Kasumi-1 (cell line): Measurements from ENCODE around the gene ACTR10.
A peak's percentile ranks its signal among the peaks of the same experiment; 100 is the strongest.

Experiments used
- DNase-seq, 2 experiments: peaks; one replicate each; lab custom pipeline; 2025; lab: John Stamatoyannopoulos, UW

The ACTR10 gene

GRCh38 chr14:58199726-58200479 lies at the start of gene ACTR10:
TSS of gene ACTR10 (plus strand) at chr14:58200149. CDS start at chr14:58200218, 69 bp downstream.
- peak; percentile 71 to 76 for DNase-seq

DNA sequence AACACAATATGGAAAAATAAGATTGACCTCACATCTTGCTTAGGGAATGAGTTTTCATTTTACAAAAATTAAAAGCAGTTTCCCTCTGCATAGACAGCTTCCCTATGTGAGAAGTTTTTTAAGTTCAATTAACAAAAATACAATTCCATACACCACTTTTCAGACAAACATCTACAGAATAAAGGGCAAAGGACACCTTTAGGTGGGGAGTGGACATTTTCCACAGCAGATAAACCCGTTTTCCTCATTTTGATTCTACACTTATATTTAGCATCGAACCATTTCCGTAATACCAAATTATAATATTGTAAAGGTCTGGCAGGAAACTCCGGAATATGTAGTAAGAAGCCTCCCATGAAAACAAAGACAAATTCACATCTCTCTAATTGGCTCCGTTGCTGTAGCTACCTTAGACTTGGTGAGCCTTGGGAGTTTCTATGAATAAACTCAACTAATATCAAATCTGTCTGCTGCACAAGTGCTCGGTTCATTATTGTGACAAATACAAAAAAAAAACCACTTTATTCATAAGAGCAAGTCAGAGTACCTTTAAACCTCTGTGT lies 49.6 kb upstream of the ACTR10 start:
- no peak for DNase-seq

DNA sequence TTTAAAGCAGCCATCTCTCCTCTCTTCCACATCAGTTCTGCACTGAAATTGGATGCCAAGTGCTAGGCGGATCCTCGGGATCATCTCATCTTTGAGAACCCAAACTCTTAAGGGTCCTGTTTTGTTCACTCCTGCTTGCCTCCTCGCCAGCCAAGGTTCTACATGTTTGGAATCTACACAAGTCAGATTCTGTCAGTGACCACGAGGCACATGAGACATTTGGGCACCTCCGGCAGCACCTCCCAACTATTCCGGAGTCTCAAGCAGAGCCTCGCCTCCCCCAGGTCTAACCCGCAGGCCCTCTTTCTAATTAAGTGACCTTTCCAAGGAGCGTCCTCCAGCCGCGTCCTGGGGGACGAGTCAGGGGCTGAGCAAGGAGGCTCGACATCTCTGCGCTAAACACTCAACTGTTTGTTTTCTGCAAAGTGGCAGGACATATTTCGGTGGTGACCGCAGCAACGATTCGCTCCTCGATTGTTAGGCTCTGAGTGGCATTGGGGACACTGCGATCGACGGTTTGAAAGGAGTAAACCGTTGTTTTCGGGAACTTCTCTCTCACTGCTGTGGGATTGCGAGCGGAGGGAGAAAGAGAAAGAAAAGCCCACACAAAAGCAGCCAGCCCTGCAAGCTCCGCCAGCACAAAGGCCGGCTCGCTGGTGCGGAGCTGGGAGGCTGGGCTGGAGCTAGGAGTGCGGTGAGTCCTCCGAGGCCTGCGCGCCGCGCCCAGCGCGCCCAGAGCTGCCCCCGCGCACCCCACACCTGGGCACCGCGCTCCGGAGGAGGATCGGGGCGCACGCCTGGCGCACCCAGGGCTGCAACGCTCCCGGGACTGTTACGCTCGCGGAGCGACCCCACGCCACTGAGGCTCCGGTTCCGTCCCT lies 48.6 kb upstream of the ACTR10 start:
- DNase-seq, result no peak

DNA sequence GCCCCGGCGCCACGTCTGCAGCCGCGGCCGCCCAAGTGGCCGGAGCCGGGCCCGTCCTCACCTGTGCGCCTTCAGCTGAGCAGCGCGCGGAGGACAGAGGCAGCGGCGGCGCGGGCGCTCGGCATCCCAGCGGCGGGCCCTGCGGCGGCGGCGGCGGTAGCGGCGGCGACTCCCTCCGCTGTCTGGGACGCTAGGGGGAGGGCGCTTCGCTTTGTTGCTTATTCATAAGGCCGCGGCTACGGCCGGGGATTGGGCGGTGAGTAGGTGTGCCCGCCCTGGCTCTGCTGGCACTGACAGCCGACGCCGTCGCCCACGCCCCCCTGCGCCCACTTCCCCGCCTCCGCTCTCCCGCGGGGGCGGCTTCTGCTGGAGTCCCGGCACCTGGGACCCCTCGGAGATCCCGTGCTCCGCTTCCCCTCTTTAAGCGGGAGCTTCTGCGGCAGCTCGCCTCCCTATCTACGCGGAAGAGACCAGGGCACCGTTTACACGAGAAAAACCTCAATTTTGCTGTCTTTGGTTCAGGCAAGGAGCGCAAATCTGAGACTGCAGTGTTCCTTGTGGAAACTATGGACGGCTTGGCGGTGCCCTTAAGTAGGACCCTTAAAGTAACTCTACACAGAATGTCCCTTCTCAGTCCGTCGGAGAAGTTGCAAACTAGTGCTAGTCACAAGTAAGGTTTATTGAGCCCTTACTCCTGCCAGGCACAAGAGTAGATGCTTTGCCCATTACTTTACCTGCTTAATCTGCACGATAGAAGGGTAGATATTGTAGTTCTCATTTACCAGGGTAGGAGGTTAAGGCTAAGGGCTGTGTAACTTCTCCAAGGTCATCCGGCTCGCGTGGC lies 47.7 kb upstream of the ACTR10 start, which contains the start of gene ARMH4:
Gene ARMH4 (minus strand): TSS at position 200 of the 844 bp plus-strand sequence. CDS start 12,855 bp downstream, outside the sequence.
- DNase-seq, result peak; percentile 66 to 71

- no peak for DNase-seq
These were observed 39.4 kb upstream of the ACTR10 start for GRCh38 chr14:58160561-58160960.

DNA sequence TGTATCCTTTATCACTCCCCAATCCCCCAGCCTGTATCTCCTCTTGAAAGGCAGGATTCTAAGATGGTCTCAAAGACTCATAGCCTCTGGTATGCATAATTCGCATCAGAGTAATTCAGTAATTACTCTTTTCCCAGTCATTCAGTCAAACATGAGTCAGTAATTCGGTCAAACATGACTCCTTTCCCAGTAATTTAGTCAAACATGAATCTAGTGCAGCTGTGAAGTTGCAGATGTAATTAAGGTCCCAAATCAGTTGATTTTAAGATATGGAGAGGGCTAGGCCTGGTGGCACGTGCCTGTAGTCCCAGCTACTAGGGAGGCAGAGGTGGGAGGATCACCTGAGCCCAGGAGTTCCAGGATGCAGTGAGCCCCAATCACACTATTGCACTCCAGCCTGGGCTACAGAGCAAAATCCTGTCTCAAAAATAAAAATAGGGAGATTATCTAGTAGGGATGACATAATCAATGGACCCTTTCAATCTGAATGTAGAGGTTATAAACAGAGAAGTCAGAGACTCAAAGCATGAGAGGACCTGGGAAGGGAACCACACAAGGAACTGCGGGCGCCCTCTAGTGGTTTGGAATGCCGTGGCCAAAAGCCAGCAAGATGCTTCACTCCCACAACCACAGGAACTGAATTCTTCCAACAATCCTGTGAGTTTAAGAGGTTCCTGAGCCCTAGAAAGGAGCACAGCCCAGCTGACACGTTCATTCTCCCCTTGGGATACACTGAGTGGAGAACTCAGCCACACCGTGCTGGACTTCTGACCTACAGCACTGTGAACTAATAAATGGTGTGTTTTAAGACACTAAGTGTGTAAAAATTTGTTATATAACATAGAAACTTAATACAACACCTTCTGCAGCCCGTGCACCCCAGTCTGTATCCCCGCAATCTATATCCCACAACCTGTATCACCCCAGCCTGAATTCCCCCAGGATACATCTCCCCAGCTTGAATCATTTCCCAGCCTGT lies 33.7 kb upstream of the ACTR10 start:
- DNase-seq, result peak; percentile 74 to 84

GRCh38 chr14:58167057-58167456 lies 32.9 kb upstream of the ACTR10 start:
- DNase-seq, result no peak

DNA sequence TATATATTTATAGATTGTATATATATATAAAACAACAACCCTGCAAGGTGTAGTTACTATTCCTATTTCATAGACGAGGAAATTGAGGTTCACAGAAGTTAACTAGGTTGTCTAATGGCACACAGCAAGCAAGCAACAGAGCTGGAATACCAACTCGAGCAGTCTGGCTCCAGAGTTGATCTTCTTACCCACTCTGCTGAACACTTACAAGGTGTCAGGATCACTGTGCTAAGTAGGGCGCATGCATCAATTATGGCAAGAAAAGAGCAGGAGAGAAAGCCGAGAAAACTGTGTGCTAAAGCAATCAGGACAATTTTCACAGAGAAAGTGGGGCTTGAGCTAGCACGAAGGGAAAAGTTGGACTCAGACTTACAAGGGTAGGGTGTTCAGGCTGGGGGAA lies 32.1 kb upstream of the ACTR10 start:
- no peak for DNase-seq

DNA sequence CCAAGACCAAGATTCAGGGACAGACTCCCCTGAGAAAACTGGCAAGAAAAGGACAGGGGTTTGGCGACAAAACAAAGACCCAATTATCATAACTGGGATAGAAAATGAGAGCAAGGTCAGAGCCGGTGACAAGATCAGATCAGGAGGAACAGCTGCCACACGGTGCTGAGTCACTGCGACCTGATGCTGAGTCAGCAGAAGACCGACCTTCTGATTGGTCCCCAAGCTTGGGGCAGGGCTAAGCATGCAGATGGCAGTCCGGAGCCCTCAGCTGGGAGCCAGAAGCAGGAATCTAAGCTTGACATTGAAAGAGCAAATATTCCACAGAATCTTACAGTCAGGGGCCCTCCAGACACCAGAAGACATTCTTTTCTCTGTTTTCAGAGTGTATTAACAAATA lies 28.9 kb upstream of the ACTR10 start:
- DNase-seq, result peak; percentile 87 to 92

- DNase-seq, result no peak
These were observed 22.8 kb upstream of the ACTR10 start for GRCh38 chr14:58177125-58177524.

GRCh38 chr14:58189176-58189575 lies 10.8 kb upstream of the ACTR10 start:
- DNase-seq, result no peak

DNA sequence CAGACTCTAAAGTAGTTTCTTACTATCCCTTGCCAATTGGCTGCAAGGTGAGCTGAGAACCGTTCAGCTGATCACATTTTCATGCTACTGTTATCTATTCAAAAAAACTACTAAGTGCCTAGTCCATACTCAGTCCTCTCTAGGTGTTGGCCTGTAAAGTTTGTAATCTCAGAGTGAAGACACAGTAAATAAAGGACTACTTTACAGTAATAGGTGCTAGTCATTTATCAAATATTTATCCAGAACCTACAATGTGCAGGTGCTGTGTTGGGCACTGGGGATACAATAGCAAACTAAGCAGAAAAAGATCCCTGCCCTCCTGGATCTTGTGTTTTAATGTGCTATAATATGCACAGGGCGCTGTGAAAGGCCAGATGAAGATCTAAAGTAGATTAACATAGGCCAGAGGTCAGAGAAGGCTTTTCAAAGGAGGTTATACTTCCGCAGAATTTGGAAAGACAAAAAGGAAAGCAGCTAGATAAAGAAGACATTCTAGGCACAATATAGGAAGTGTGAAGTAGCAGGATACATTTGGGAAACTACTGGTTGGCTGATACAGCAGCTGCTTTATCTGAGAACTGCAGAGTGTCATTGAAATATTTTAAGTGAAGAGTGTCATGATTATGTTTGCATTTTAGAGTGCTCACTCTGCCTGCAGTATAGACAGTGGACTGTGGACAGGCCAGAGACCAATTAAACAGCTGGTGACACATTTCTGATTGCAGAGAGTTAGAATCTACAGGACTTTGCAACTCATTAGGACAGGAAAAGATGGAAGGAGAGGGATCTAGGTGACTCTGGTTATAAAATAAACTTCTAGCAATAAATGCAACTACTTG lies 8.0 kb upstream of the ACTR10 start:
- no peak for DNase-seq

DNA sequence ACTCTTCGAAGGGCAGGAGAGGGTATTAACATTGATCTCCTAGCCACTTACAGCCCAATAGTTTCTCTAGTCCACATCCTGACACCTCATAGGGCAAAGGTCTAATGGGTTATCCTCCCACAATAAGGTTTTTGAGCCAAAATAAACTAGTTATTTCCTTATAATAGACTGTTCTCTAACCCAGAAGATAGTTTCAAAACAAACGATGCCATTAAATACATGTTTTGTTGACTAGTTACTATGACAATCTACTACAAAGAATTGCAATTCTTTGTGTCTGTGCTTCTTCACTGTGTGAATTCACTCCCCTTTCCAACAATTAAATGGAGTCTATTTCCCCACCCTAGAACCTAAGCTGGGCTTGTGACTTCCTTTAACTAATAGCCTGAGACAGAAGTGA lies 6.4 kb upstream of the ACTR10 start:
- DNase-seq, result no peak

GRCh38 chr14:58196198-58196597 lies 3.8 kb upstream of the ACTR10 start:
- DNase-seq, result no peak

DNA sequence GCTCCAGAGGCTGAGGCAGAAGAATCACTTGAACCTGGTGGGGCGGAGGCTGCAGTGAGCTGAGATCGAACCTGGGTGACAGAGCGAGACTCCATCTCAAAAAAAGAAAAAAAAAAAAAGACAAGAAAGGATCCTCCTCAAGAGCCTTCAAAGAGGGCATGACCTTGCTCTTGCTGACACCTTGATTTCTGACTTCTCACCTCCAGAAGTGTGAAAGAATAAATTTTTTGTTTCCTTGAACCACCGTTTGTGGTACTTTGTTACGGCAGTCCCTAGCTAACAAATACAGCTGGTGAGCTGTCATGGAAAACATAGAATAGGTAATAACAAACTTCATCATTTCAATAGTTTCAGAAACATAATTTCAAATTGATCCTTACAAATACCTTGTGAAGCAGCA lies 1.9 kb upstream of the ACTR10 start:
- no peak for DNase-seq

DNA sequence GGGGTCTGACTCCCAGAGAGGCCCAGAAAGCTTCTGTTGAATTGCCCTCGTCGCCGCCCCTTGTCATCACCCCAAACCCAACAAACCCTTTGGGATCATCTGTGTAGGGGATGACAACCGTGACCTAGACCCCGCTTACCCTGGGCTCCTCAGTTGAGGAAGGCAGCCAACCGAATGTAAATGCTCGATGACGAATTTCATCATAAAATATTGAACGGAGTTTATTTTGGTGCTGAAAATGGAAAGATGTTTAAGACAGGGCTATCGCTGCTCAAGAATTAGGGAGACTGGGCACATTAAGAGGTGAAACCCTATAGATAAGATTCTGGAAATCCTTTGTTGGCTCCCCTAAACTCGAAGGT lies 512 bp downstream of the ACTR10 start:
- peak in 1 of 2 experiments; percentile 21 for DNase-seq

DNA sequence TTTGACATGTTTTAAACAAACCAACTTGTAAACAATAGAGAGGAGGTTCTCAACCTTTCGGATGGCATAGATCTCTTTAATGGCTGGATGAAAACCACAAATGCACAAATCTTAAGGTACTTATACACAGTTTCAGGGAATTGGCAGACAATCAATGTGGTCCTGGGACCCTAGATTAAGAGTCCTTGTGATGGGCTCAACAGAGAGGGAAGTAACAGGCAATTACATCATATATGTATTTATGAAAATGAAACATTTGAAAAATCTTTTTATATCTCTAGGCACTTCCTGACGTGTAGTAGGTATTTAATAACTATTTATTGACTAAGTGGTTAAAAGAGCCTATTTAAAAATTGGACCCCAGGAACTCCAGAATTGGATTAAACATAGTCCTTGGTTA lies 897 bp downstream of the ACTR10 start:
- DNase-seq, result peak in 1 of 2 experiments; percentile 25

GRCh38 chr14:58213176-58213575 lies 13.2 kb downstream of the ACTR10 start:
- DNase-seq, result no peak

GRCh38 chr14:58215191-58215914 lies 15.4 kb downstream of the ACTR10 start:
- no peak for DNase-seq
